HG03442 (cell line): ENCODE data around the gene FAM217A.

Source experiments
- ATAC-seq: cut with Tn5 transposase; IDR thresholded peaks from one replicate; pipeline ENCODE4 v1.9.1; 2021; ENCODE audit warnings: mild to moderate bottlenecking, moderate library complexity; ENCODE audit not compliant: unreplicated experiment

FAM217A gene

GRCh38 chr6:4023240-4023639, 55.7 kb downstream of the FAM217A start:
- ATAC-seq, result no peak

- ATAC-seq, result no peak
Observed at GRCh38 chr6:4021854-4022695, 56.9 kb downstream of the FAM217A start.

- ATAC-seq, result peak; percentile 59
Observed at GRCh38 chr6:4021133-4021853, 57.6 kb downstream of the FAM217A start.

GRCh38 chr6:4020822-4021132, 58.2 kb downstream of the FAM217A start:
- no peak for ATAC-seq

GRCh38 chr6:4018924-4019236, 60.1 kb downstream of the FAM217A start:
- no peak for ATAC-seq
